Measurements from ENCODE around the gene HEATR5A.

The HEATR5A gene

DNA sequence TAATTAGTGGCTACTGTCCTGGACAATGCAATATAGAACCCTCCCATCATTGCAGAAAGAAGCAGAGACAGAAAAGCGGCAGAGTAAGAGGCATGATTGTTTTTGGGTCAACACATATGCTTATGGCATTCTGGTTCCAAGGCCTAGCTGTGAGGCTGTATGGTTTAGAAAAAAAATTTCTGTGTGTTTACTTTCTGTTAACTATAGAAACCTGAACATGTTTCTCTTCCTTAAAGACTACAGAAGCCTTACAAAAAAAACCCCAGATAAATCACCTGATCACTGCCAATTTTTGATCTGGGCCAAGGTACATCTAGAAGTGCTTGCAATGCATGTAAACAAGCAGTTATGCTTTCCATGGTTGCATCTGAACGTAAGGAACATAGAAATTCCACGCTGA lies 112.7 kb downstream of the HEATR5A start:
- H3K4me1 ChIP-seq (ENCODE audit: control insufficient read depth in 2 of 2, insufficient read depth in 2 of 2, low read length in 2 of 2) = no peaks in the 10 kb centered on the region
- peaks cover 23 to 36% of the 10 kb centered on the region in 2 donors for H3K36me3 ChIP-seq (ENCODE audit: control insufficient read depth in 2 of 2, insufficient read depth in 2 of 2, low read length in 2 of 2)
- H3K27me3 ChIP-seq (ENCODE audit: control insufficient read depth in 2 of 2, insufficient read depth in 2 of 2, low read length in 2 of 2) = no peaks in the 10 kb centered on the region
- H3K9me3 ChIP-seq (ENCODE audit: control insufficient read depth in 2 of 2, low read length in 2 of 2) = no peaks in the 10 kb centered on the region
- H3K4me3 ChIP-seq (ENCODE audit: low read length in 2 of 2) = no peak overlapping the region
- no peak overlapping the region for H3K27ac ChIP-seq (ENCODE audit: low read depth in 2 of 2, low read length in 2 of 2)
- no peak overlapping the region for H3K9ac ChIP-seq (ENCODE audit: low read depth in 1 of 2, low read length in 2 of 2)

DNA sequence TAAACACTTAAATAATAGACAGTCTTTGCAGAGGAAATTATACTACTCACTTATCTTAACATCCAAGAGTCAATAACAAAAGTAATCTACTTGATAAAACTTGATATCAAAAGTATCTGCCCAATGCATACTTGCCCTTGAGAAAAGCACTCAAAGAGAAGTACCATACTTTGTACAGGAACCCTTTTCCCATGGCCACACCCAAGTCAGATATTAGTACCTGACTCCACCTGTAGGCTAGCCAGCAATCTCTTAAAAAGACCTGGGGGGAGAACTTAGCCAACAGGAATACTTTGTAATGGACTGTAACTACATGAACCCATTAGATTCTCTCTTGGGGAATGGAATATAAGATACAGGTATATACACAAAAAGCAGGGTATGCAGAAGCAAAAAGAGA lies 113.2 kb downstream of the HEATR5A start:
- Histone ChIP-seq H3K27me3 (ENCODE audit: control insufficient read depth in 2 of 2, insufficient read depth in 2 of 2, low read length in 2 of 2) (no peaks in the 10 kb centered on the region), H3K9ac (ENCODE audit: low read depth in 1 of 2, low read length in 2 of 2) (no peak overlapping the region), H3K9me3 (ENCODE audit: control insufficient read depth in 2 of 2, low read length in 2 of 2) (no peaks in the 10 kb centered on the region), H3K36me3 (ENCODE audit: control insufficient read depth in 2 of 2, insufficient read depth in 2 of 2, low read length in 2 of 2) (peaks cover 23 to 32% of the 10 kb centered on the region in 2 donors), H3K27ac (ENCODE audit: low read depth in 2 of 2, low read length in 2 of 2) (no peak overlapping the region), H3K4me1 (ENCODE audit: control insufficient read depth in 2 of 2, insufficient read depth in 2 of 2, low read length in 2 of 2) (no peaks in the 10 kb centered on the region), H3K4me3 (ENCODE audit: low read length in 2 of 2) (no peak overlapping the region)

DNA sequence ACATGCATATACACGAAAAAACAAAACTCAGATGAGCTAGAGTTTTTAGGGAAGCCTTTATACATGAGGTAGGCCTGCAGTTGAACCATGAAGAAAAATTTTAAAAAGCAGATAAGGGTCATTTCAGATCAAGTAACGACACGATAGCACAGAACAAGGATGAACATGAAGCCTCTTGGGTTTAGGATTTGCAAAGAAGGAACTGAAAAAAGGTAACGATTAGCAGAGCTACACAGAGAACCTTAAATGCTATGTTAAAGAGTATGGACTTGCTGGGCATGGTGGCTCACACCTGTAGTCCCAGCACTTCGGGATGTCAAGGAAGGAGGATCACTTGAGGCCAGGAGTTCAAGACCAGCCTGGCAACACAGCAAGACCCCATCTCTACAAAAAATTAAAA lies 116.7 kb downstream of the HEATR5A start:
- no peaks in the 10 kb centered on the region for H3K9me3 ChIP-seq (ENCODE audit: control insufficient read depth in 2 of 2, low read length in 2 of 2)
- no peak overlapping the region for H3K27ac ChIP-seq (ENCODE audit: low read depth in 2 of 2, low read length in 2 of 2)
- peaks cover 19 to 35% of the 10 kb centered on the region in 2 donors for H3K36me3 ChIP-seq (ENCODE audit: control insufficient read depth in 2 of 2, insufficient read depth in 2 of 2, low read length in 2 of 2)
- H3K4me1 ChIP-seq (ENCODE audit: control insufficient read depth in 2 of 2, insufficient read depth in 2 of 2, low read length in 2 of 2) = no peaks in the 10 kb centered on the region
- no peaks in the 10 kb centered on the region for H3K27me3 ChIP-seq (ENCODE audit: control insufficient read depth in 2 of 2, insufficient read depth in 2 of 2, low read length in 2 of 2)
- H3K4me3 ChIP-seq (ENCODE audit: low read length in 2 of 2) = no peak overlapping the region
- H3K9ac ChIP-seq (ENCODE audit: low read depth in 1 of 2, low read length in 2 of 2) = no peak overlapping the region

DNA sequence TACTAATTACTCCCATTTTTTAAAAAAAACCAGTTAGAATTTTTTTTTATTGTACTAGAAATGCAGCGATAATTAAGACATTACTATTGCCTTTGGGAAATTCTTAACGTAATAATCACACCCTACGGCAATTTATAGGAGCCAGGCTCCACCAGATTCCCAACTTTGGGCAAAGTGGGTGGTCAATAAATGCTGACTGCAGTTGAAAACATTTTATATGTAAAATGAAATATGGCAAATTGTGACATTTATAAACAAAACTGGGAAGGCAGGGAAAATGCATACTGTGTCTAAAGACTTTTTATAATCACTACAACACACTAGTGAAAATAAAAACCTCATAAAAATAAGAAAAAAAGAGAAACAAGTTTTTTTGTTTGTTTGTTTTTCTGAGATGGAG lies 119.5 kb downstream of the HEATR5A start:
- peaks cover 16 to 24% of the 10 kb centered on the region in 2 donors for H3K36me3 ChIP-seq (ENCODE audit: control insufficient read depth in 2 of 2, insufficient read depth in 2 of 2, low read length in 2 of 2)

DNA sequence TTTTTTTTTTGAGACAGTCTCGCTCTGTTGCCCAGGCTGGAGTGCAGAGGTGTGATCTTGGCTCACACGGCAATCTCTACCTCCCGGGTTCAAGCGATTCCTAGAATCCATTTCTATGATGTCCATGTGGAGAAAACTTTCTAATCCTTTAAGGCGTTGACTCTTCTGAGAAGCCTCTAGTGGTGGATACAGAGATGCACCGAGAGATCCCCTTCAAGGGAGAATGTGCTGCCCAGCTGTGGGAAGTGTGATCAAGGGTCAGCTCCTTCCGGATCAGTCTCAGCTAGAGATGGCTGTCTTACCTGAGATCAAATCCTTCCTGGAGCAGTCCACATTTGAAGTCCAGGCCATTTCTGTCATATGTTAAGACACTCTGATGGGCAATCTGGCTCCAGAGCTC lies 120.1 kb downstream of the HEATR5A start:
- Histone ChIP-seq H3K27me3 (ENCODE audit: control insufficient read depth in 2 of 2, insufficient read depth in 2 of 2, low read length in 2 of 2) (no peaks in the 10 kb centered on the region), H3K36me3 (ENCODE audit: control insufficient read depth in 2 of 2, insufficient read depth in 2 of 2, low read length in 2 of 2) (peaks cover 11 to 22% of the 10 kb centered on the region in 2 donors), H3K4me1 (ENCODE audit: control insufficient read depth in 2 of 2, insufficient read depth in 2 of 2, low read length in 2 of 2) (no peaks in the 10 kb centered on the region), H3K27ac (ENCODE audit: low read depth in 2 of 2, low read length in 2 of 2) (no peak overlapping the region), H3K9me3 (ENCODE audit: control insufficient read depth in 2 of 2, low read length in 2 of 2) (no peaks in the 10 kb centered on the region), H3K4me3 (ENCODE audit: low read length in 2 of 2) (no peak overlapping the region), H3K9ac (ENCODE audit: low read depth in 1 of 2, low read length in 2 of 2) (no peak overlapping the region)

More for the DNA sequence above, 119.5 kb downstream of the HEATR5A start:
- Histone ChIP-seq H3K4me3 (ENCODE audit: low read length in 2 of 2) (no peak overlapping the region), H3K4me1 (ENCODE audit: control insufficient read depth in 2 of 2, insufficient read depth in 2 of 2, low read length in 2 of 2) (no peaks in the 10 kb centered on the region), H3K9ac (ENCODE audit: low read depth in 1 of 2, low read length in 2 of 2) (no peak overlapping the region), H3K27me3 (ENCODE audit: control insufficient read depth in 2 of 2, insufficient read depth in 2 of 2, low read length in 2 of 2) (no peaks in the 10 kb centered on the region), H3K9me3 (ENCODE audit: control insufficient read depth in 2 of 2, low read length in 2 of 2) (no peaks in the 10 kb centered on the region), H3K27ac (ENCODE audit: low read depth in 2 of 2, low read length in 2 of 2) (no peak overlapping the region)

DNA sequence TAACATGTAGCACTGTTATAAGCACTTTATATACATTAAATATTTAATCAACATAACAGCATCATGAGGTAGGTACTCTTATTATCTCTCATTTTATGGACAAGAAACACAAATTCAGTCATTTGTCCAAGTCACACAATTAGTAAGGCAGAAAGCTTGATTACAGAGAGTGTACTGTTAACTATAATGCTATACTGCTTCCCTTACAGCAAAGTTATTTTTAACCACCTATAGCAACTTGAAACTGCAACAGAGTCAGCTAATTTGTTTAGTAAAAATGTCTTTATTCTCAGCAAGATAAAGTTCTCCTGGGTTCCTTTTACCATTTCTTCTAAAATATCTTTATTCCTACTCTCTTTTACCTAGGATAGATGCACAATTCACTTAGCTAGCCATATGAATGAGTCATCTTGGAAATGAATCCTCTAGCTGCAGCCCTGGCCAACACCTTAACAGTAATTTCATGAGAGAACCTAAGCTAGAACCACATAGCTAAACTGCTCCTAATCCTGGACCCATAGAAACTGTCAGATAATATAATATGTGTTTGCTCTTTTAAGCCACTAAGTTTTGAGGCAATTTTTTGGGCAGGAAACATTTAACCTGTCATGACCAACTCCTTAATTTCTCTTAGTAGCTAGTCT lies 122.5 kb downstream of the HEATR5A start:
- H3K36me3 ChIP-seq (ENCODE audit: control insufficient read depth in 2 of 2, insufficient read depth in 2 of 2, low read length in 2 of 2) = peaks cover 5 to 17% of the 10 kb centered on the region in 2 donors
- no peaks in the 10 kb centered on the region for H3K27me3 ChIP-seq (ENCODE audit: control insufficient read depth in 2 of 2, insufficient read depth in 2 of 2, low read length in 2 of 2)
- no peaks in the 10 kb centered on the region for H3K9me3 ChIP-seq (ENCODE audit: control insufficient read depth in 2 of 2, low read length in 2 of 2)
- H3K27ac ChIP-seq (ENCODE audit: low read depth in 2 of 2, low read length in 2 of 2) = no peak overlapping the region
- no peak overlapping the region for H3K4me3 ChIP-seq (ENCODE audit: low read length in 2 of 2)
- H3K9ac ChIP-seq (ENCODE audit: low read depth in 1 of 2, low read length in 2 of 2) = no peak overlapping the region
- no peaks in the 10 kb centered on the region for H3K4me1 ChIP-seq (ENCODE audit: control insufficient read depth in 2 of 2, insufficient read depth in 2 of 2, low read length in 2 of 2)

DNA sequence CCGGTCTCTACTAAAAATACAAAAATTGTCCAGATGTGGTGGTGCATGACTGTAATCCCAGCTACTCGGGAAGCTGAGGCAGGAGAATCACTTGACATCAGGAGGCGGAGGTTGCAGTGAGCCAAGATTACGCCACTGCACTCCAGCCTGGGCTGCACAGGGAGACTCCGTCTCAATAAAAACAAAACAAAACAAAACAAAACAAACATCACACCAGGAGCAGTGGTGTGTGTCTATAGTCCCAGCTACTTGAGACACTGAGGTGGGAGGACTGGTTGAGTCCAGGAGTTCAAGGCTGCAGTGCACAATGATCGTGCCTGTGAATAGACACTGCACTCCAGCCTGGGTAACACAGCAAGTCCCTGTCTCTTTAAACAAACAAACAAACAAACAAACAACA lies 123.2 kb downstream of the HEATR5A start:
- no peak overlapping the region for H3K9ac ChIP-seq (ENCODE audit: low read depth in 1 of 2, low read length in 2 of 2)
- no peaks in the 10 kb centered on the region for H3K9me3 ChIP-seq (ENCODE audit: control insufficient read depth in 2 of 2, low read length in 2 of 2)
- H3K27ac ChIP-seq (ENCODE audit: low read depth in 2 of 2, low read length in 2 of 2) = no peak overlapping the region
- H3K36me3 ChIP-seq (ENCODE audit: control insufficient read depth in 2 of 2, insufficient read depth in 2 of 2, low read length in 2 of 2) = peaks cover 5 to 17% of the 10 kb centered on the region in 2 donors
- no peaks in the 10 kb centered on the region for H3K4me1 ChIP-seq (ENCODE audit: control insufficient read depth in 2 of 2, insufficient read depth in 2 of 2, low read length in 2 of 2)
- H3K4me3 ChIP-seq (ENCODE audit: low read length in 2 of 2) = no peak overlapping the region
- H3K27me3 ChIP-seq (ENCODE audit: control insufficient read depth in 2 of 2, insufficient read depth in 2 of 2, low read length in 2 of 2) = no peaks in the 10 kb centered on the region

DNA sequence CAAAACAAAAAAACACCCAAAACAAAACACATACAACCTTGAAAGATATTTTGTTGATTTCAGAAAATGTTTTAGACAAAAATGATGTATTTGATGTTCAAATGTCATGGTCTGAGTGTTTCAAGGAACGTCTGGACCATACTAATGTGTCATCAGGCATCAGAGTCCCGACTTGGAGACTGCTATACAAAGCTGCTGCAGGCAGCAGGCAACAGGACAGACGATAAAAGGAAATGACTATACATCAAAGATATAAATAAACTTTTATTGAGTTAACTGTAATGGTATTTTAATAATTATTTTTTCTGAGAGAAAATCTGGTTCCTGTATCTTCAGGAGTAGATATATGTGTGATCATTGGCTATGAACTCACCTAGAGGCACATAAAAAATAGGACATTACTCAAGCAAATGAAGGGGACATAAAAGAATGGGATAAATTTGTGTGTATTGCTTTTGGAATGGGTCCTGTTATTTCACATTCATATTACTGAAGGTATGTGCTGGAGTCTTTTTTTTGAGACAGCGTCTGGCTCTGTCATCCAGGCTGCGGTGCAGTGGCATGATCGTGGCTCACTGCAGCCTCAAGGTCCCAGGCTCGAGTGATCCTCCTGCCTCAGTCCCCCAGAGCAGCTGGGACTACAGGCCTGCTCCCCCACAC lies 125.5 kb downstream of the HEATR5A start:
- no peak overlapping the region for H3K27ac ChIP-seq (ENCODE audit: low read depth in 2 of 2, low read length in 2 of 2)
- peaks cover 0 to 10% of the 10 kb centered on the region in 2 donors for H3K36me3 ChIP-seq (ENCODE audit: control insufficient read depth in 2 of 2, insufficient read depth in 2 of 2, low read length in 2 of 2)
- no peaks in the 10 kb centered on the region for H3K4me1 ChIP-seq (ENCODE audit: control insufficient read depth in 2 of 2, insufficient read depth in 2 of 2, low read length in 2 of 2)
- no peak overlapping the region for H3K9ac ChIP-seq (ENCODE audit: low read depth in 1 of 2, low read length in 2 of 2)
- H3K4me3 ChIP-seq (ENCODE audit: low read length in 2 of 2) = no peak overlapping the region
- H3K27me3 ChIP-seq (ENCODE audit: control insufficient read depth in 2 of 2, insufficient read depth in 2 of 2, low read length in 2 of 2) = no peaks in the 10 kb centered on the region
- H3K9me3 ChIP-seq (ENCODE audit: control insufficient read depth in 2 of 2, low read length in 2 of 2) = no peaks in the 10 kb centered on the region

DNA sequence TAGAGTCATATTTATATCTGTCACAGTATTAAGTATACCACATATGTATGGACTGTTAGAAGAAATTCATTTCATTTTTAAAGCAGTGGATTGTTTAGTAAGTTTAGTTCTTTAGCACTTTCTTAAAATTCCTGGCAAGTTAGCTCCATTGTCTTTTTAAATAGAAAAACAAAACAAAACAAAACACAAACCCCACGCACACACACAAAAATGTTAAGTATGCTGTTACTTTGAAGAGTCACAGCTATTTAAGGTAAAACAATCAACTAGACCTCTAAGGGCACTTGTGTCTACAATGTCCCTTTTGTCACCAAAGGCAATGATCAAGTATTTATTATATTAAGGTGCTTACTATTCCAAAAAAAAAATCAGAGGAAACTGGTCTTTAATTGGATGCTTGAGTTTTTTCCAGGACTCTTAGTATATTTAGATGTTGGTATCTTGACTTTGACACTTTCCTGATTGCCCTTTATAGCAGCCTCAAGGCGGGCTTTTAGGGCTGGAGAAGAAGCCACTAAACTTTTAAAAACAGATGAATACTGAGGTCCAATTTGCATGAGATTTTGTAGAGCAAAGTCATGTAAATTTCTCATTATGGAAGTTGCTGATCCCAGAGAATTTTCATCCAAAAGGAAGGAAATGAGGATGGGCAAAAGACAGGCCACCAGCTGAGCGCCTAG lies 127.3 kb downstream of the HEATR5A start:
- no peak overlapping the region for H3K4me3 ChIP-seq (ENCODE audit: low read length in 2 of 2)
- no peaks in the 10 kb centered on the region for H3K9me3 ChIP-seq (ENCODE audit: control insufficient read depth in 2 of 2, low read length in 2 of 2)
- H3K27me3 ChIP-seq (ENCODE audit: control insufficient read depth in 2 of 2, insufficient read depth in 2 of 2, low read length in 2 of 2) = no peaks in the 10 kb centered on the region
- H3K9ac ChIP-seq (ENCODE audit: low read depth in 1 of 2, low read length in 2 of 2) = no peak overlapping the region
- H3K36me3 ChIP-seq (ENCODE audit: control insufficient read depth in 2 of 2, insufficient read depth in 2 of 2, low read length in 2 of 2) = peaks cover 0 to 9% of the 10 kb centered on the region in 2 donors
- no peaks in the 10 kb centered on the region for H3K4me1 ChIP-seq (ENCODE audit: control insufficient read depth in 2 of 2, insufficient read depth in 2 of 2, low read length in 2 of 2)
- no peak overlapping the region for H3K27ac ChIP-seq (ENCODE audit: low read depth in 2 of 2, low read length in 2 of 2)

DNA sequence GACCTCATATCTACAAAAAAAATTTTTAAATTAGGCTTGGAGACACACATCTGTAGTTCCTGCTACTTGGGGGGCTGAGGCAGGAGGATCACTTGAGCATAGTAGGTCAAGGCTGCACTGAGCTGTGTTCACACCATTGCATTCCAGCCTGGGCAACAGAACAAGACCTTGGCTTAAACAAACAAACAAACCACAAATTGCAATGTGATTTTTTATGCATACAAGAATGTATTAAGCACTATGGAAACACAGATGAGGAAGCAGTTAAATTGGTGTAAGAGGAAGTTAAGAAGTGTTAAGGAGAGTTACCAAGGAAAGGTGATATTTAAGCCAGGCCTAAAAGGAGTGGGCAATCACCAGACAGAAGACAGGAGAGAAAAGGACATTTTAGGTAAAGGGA lies 129.1 kb downstream of the HEATR5A start:
- no peaks in the 10 kb centered on the region for H3K9me3 ChIP-seq (ENCODE audit: control insufficient read depth in 2 of 2, low read length in 2 of 2)

More for the DNA sequence above, 129.1 kb downstream of the HEATR5A start:
- H3K4me3 ChIP-seq (ENCODE audit: low read length in 2 of 2) = no peak overlapping the region
- peaks cover 0 to 9% of the 10 kb centered on the region in 2 donors for H3K36me3 ChIP-seq (ENCODE audit: control insufficient read depth in 2 of 2, insufficient read depth in 2 of 2, low read length in 2 of 2)
- no peaks in the 10 kb centered on the region for H3K27me3 ChIP-seq (ENCODE audit: control insufficient read depth in 2 of 2, insufficient read depth in 2 of 2, low read length in 2 of 2)
- no peaks in the 10 kb centered on the region for H3K4me1 ChIP-seq (ENCODE audit: control insufficient read depth in 2 of 2, insufficient read depth in 2 of 2, low read length in 2 of 2)
- no peak overlapping the region for H3K9ac ChIP-seq (ENCODE audit: low read depth in 1 of 2, low read length in 2 of 2)
- no peak overlapping the region for H3K27ac ChIP-seq (ENCODE audit: low read depth in 2 of 2, low read length in 2 of 2)
